Glutamatergic neuron (in vitro differentiated cells): ENCODE data around the gene INPP5J. TPM values are rescaled to one million over a fixed set of nuclear protein-coding genes. Genes with fewer than 3 reads are reported as not detected.

Experiments
- DNase-seq: peaks from one replicate; pipeline ENCODE4 v3.0.0; 2022
- H3K27ac Mint-ChIP-seq: one replicate; pipeline ENCODE4 v1.8.0; 2020; ENCODE audit warnings: mild to moderate bottlenecking, mixed read lengths, inconsistent platforms; ENCODE audit not compliant: unreplicated experiment
- H3K27me3 Mint-ChIP-seq: one replicate; pipeline ENCODE4 v1.8.0; 2020; ENCODE audit warnings: mild to moderate bottlenecking, moderate library complexity, mixed read lengths, inconsistent platforms; ENCODE audit not compliant: unreplicated experiment
- H3K36me3 Mint-ChIP-seq: one replicate; pipeline ENCODE4 v1.8.0; 2020; ENCODE audit warnings: mild to moderate bottlenecking, mixed read lengths, inconsistent platforms; ENCODE audit not compliant: unreplicated experiment
- H3K4me1 Mint-ChIP-seq: one replicate; pipeline ENCODE4 v1.8.0; 2020; ENCODE audit warnings: mild to moderate bottlenecking, low read depth, mixed read lengths, inconsistent platforms; ENCODE audit not compliant: unreplicated experiment
- H3K4me3 Mint-ChIP-seq: one replicate; pipeline ENCODE4 v1.8.0; 2020; ENCODE audit warnings: mild to moderate bottlenecking, mixed read lengths, inconsistent platforms; ENCODE audit not compliant: unreplicated experiment
- H3K9me3 Mint-ChIP-seq: one replicate; pipeline ENCODE4 v1.8.0; 2020; ENCODE audit warnings: mild to moderate bottlenecking, moderate library complexity, mixed read lengths, inconsistent platforms; ENCODE audit not compliant: unreplicated experiment
- CTCF ChIP-seq: fragments of 200-600 bp; sonication (generic); IDR thresholded peaks from one replicate; pipeline ENCODE4 v1.5.0; 2021; ENCODE audit not compliant: partially characterized antibody, unreplicated experiment
- total RNA-seq: library from RNA; stranded (reverse); fragmentation: NEBNext Ultra II Directional; extraction: Animal tissue kit (Norgen Biotek cat#: 25700); gene quantifications from one replicate; pipeline ENCODE4 v1.2.1, GENCODE V29; 2021; ENCODE audit not compliant: unreplicated experiment

INPP5J gene
- total RNA-seq, 1 donor from 2014 or later, result 15.4 TPM

GRCh38 chr22:31142285-31142684 lies 19.5 kb downstream of the INPP5J start:
- no peak for DNase-seq
- peaks cover 4% of the 10 kb centered on the region for H3K27me3 Mint-ChIP-seq
- no peaks in the 10 kb centered on the region for H3K36me3 Mint-ChIP-seq
- no peak for TF ChIP-seq CTCF
- no peak overlapping the region for H3K27ac Mint-ChIP-seq
- H3K9me3 Mint-ChIP-seq, result peaks cover 4% of the 10 kb centered on the region
- H3K4me3 Mint-ChIP-seq, result no peak overlapping the region
- H3K4me1 Mint-ChIP-seq, result peaks cover 2% of the 10 kb centered on the region

- no peak overlapping the region for H3K27ac Mint-ChIP-seq
Observed at GRCh38 chr22:31143038-31143437, 20.3 kb downstream of the INPP5J start.

GRCh38 chr22:31143537-31143936 lies 20.8 kb downstream of the INPP5J start:
- no peak for DNase-seq

More at GRCh38 chr22:31143038-31143437, 20.3 kb downstream of the INPP5J start:
- Mint-ChIP-seq H3K36me3 (no peaks in the 10 kb centered on the region), H3K4me1 (peaks cover 2% of the 10 kb centered on the region), H3K4me3 (no peak overlapping the region), H3K27me3 (peaks cover 3% of the 10 kb centered on the region), H3K9me3 (peaks cover 4% of the 10 kb centered on the region)
- TF ChIP-seq CTCF, result no peak
- DNase-seq, result no peak

GRCh38 chr22:31144223-31144622 lies 21.5 kb downstream of the INPP5J start:
- H3K27ac Mint-ChIP-seq, result no peak overlapping the region
- no peak overlapping the region for H3K4me3 Mint-ChIP-seq
- no peaks in the 10 kb centered on the region for H3K36me3 Mint-ChIP-seq
- peaks cover 2% of the 10 kb centered on the region for H3K27me3 Mint-ChIP-seq
- no peak for TF ChIP-seq CTCF
- H3K9me3 Mint-ChIP-seq, result peaks cover 4% of the 10 kb centered on the region
- no peak for DNase-seq
- H3K4me1 Mint-ChIP-seq, result peaks cover 2% of the 10 kb centered on the region

More at GRCh38 chr22:31143537-31143936, 20.8 kb downstream of the INPP5J start:
- Mint-ChIP-seq H3K27ac (no peak overlapping the region), H3K36me3 (no peaks in the 10 kb centered on the region), H3K4me3 (no peak overlapping the region), H3K9me3 (peaks cover 4% of the 10 kb centered on the region), H3K4me1 (peaks cover 2% of the 10 kb centered on the region), H3K27me3 (peaks cover 3% of the 10 kb centered on the region)
- no peak for TF ChIP-seq CTCF

GRCh38 chr22:31148488-31148887 lies 25.7 kb downstream of the INPP5J start:
- no peaks in the 10 kb centered on the region for H3K36me3 Mint-ChIP-seq
- peaks cover 2% of the 10 kb centered on the region for H3K27me3 Mint-ChIP-seq
- DNase-seq, result no peak
- TF ChIP-seq CTCF, result no peak
- H3K4me1 Mint-ChIP-seq, result no peaks in the 10 kb centered on the region
- H3K27ac Mint-ChIP-seq, result no peak overlapping the region
- H3K4me3 Mint-ChIP-seq, result no peak overlapping the region
- H3K9me3 Mint-ChIP-seq, result peaks cover 4% of the 10 kb centered on the region
